ENCODE data around the gene ADGRG2. TPM values are rescaled to one million over a fixed set of nuclear protein-coding genes. Genes with fewer than 3 reads are reported as not detected.

The ADGRG2 gene
- polyA plus RNA-seq, 3 donors, result not detected

DNA sequence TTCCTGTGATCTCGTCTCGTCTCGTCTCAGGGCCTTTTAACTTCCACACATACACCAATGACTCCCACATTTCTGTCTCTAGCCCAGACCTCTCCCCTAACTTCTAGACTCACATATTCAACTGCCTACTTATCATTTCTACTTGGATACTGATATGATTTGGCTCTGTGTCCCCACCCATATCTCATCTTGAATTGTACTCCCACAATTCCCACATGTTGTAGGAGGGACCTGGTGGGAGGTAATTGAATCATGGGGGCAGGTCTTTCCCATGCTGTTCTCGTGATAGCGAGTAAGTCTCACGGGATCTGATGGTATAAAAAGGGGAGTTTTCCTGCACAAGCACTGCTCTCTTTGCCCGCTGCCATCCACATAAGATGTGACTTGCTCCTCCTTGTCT is 147.3 kb downstream of the ADGRG2 start:
- Histone ChIP-seq H3K36me3 (replicated peaks in 1 of 2; ENCODE audit: control insufficient read depth in 1 of 2, insufficient read depth in 2 of 2, low read length in 2 of 2) (no peaks in the 10 kb centered on the region), H4K20me1 (ENCODE audit: insufficient read depth, low read length) (no peaks in the 10 kb centered on the region), H3K9me3 (replicated peaks in 1 of 2; ENCODE audit: control insufficient read depth in 1 of 2, insufficient read depth in 1 of 2, low read length in 2 of 2) (no peaks in the 10 kb centered on the region), H3K79me2 (ENCODE audit: insufficient read depth, low read length) (peaks cover 24% of the 10 kb centered on the region), H3K4me3 (replicated peaks in 1 of 3; ENCODE audit: low read depth in 2 of 3, low read length in 3 of 3) (no peak overlapping the region), H2AFZ (ENCODE audit: insufficient read depth, low read depth, low read length, poor library complexity, severe bottlenecking) (no peak overlapping the region), H3K27ac (ENCODE audit: low read depth in 1 of 2, low read length in 2 of 2) (no peak overlapping the region), H3K4me2 (replicated peaks; ENCODE audit: extremely low read depth, low read length, poor library complexity, severe bottlenecking) (no peak overlapping the region), H3K4me1 (ENCODE audit: control insufficient read depth in 1 of 2, insufficient read depth in 2 of 2, low read length in 2 of 2) (no peaks in the 10 kb centered on the region), H3K9ac (ENCODE audit: insufficient read depth, low read length, poor library complexity, severe bottlenecking) (no peak overlapping the region), H3K27me3 (ENCODE audit: control insufficient read depth in 2 of 2, insufficient read depth in 2 of 2, low read length in 2 of 2) (no peaks in the 10 kb centered on the region)
- no peaks in the 10 kb centered on the region for H3K9me3 Mint-ChIP-seq
- intact Hi-C loops (cut with micrococcal nuclease), result no loop called here
- H3K36me3 Mint-ChIP-seq, result peaks cover 0 to 2% of the 10 kb centered on the region in 2 donors
- peak overlapping the region in 1 of 7 donors; percentile 41 for H3K27ac Mint-ChIP-seq
- no peak for DNase-seq
- H3K4me3 Mint-ChIP-seq, result no peak overlapping the region
- TF ChIP-seq, protein P1, sequence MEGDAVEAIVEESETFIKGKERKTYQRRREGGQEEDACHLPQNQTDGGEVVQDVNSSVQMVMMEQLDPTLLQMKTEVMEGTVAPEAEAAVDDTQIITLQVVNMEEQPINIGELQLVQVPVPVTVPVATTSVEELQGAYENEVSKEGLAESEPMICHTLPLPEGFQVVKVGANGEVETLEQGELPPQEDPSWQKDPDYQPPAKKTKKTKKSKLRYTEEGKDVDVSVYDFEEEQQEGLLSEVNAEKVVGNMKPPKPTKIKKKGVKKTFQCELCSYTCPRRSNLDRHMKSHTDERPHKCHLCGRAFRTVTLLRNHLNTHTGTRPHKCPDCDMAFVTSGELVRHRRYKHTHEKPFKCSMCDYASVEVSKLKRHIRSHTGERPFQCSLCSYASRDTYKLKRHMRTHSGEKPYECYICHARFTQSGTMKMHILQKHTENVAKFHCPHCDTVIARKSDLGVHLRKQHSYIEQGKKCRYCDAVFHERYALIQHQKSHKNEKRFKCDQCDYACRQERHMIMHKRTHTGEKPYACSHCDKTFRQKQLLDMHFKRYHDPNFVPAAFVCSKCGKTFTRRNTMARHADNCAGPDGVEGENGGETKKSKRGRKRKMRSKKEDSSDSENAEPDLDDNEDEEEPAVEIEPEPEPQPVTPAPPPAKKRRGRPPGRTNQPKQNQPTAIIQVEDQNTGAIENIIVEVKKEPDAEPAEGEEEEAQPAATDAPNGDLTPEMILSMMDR (IDR thresholded peaks at IDR 0.05), result no peak
- 100% methylated on average over 3 of the region's 7 CpGs for WGBS (ENCODE audit: insufficient coverage)
- H3K4me1 Mint-ChIP-seq, result peaks cover 7% of the 10 kb centered on the region
- peaks cover 0 to 4% (median 2%) of the 10 kb centered on the region in 3 donors for H3K27me3 Mint-ChIP-seq (ENCODE audit: low read depth in 3 of 3)

DNA sequence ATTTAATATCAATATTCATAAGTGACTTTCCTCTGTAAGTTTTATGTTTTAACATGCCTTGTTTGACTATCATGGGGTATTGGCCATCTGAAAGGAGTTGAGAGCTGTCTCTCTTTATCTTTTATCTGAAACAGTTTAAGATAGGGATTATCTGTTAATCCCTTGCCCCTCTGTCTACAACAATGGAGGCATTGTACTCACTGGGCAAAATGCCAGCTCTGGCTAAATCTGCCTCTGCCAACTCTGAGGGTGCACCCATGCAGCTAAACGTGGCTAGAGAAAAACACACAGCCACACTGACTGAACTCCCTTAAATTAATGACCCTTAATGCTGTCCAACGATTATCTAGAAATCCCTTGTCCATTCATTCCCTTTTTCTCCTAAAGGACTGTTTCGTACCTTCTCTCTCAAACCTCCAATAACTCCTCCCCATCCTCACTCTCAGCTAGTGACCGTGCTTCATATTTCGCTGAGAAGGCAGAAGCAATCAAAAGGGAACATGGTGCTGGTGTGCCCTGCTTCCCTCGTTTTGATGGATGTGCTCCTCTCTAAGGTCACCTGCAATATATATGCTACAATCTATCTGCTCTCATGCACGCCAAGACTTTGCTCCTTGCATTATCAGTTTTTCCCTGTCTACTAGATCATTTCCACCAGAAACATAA is 148.6 kb downstream of the ADGRG2 start:
- H3K36me3 ChIP-seq (replicated peaks in 1 of 2; ENCODE audit: control insufficient read depth in 1 of 2, insufficient read depth in 2 of 2, low read length in 2 of 2), result no peaks in the 10 kb centered on the region
- Mint-ChIP-seq H3K4me1 (peaks cover 7% of the 10 kb centered on the region), H3K9me3 (no peaks in the 10 kb centered on the region), H3K36me3 (peaks cover 0 to 2% of the 10 kb centered on the region in 2 donors), H3K4me3 (no peak overlapping the region), H3K27ac (peak overlapping the region in 1 of 7 donors; percentile 12), H3K27me3 (ENCODE audit: low read depth in 3 of 3) (peaks cover 0 to 4% (median 2%) of the 10 kb centered on the region in 3 donors)
- no peak overlapping the region for H3K4me2 ChIP-seq (replicated peaks; ENCODE audit: extremely low read depth, low read length, poor library complexity, severe bottlenecking)
- 95% methylated on average over 4 of the region's 7 CpGs for WGBS (ENCODE audit: insufficient coverage)
- no peak overlapping the region for H2AFZ ChIP-seq (ENCODE audit: insufficient read depth, low read depth, low read length, poor library complexity, severe bottlenecking)
- no peaks in the 10 kb centered on the region for H4K20me1 ChIP-seq (ENCODE audit: insufficient read depth, low read length)
- TF ChIP-seq, protein P1 (IDR thresholded peaks at IDR 0.05), result no peak
- H3K9me3 ChIP-seq (replicated peaks in 1 of 2; ENCODE audit: control insufficient read depth in 1 of 2, insufficient read depth in 1 of 2, low read length in 2 of 2), result no peaks in the 10 kb centered on the region
- H3K27me3 ChIP-seq (ENCODE audit: control insufficient read depth in 2 of 2, insufficient read depth in 2 of 2, low read length in 2 of 2), result no peaks in the 10 kb centered on the region
- no peaks in the 10 kb centered on the region for H3K4me1 ChIP-seq (ENCODE audit: control insufficient read depth in 1 of 2, insufficient read depth in 2 of 2, low read length in 2 of 2)
- intact Hi-C loops (cut with micrococcal nuclease), result no loop called here
- no peak overlapping the region for H3K9ac ChIP-seq (ENCODE audit: insufficient read depth, low read length, poor library complexity, severe bottlenecking)
- DNase-seq, result no peak
- H3K4me3 ChIP-seq (replicated peaks in 1 of 3; ENCODE audit: low read depth in 2 of 3, low read length in 3 of 3), result no peak overlapping the region
- no peak overlapping the region for H3K27ac ChIP-seq (ENCODE audit: low read depth in 1 of 2, low read length in 2 of 2)
- peaks cover 15% of the 10 kb centered on the region for H3K79me2 ChIP-seq (ENCODE audit: insufficient read depth, low read length)

All from CD14-positive monocyte (primary cell).